NCI-H2081 (cell line): ENCODE measurements around the gene ANGEL2.
A peak's percentile ranks its signal among the peaks of the same experiment; 100 is the strongest.
"Not testable (repeated sequence)": the region's sequence is repeated elsewhere in the genome, so short reads cannot be mapped to it uniquely, and the experiment has no call there.

ENCODE experiments used
- DNase-seq, 2 experiments: peaks; one replicate each; lab custom pipeline; 2025; lab: John Stamatoyannopoulos, UW

Gene ANGEL2

GRCh38 chr1:213019450-213019849, 3.8 kb upstream of the ANGEL2 start:
- DNase-seq: no peak

GRCh38 chr1:213017447-213018273, 2.0 kb upstream of the ANGEL2 start:
- no peak for DNase-seq

DNA sequence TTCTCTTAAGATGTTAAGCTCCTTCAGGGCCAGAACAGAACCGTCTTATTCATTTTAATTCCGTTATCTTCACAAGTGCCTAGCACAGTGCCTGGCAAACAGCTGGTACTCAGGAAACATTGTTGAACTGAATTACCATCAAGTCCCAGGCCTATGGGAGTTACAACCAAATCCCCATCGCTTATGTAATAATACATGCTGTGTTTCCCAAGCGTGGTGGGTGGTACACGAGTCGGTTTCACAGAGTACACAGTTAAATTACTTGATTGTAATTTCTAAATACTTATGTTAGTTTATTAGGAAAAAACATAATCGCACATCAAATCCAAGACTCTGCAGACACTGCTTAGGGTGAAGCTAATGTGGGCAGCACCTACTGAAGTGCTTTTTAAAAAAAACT, 1.0 kb downstream of the ANGEL2 start:
- peak in 1 of 2 experiments; percentile 27 for DNase-seq

DNA sequence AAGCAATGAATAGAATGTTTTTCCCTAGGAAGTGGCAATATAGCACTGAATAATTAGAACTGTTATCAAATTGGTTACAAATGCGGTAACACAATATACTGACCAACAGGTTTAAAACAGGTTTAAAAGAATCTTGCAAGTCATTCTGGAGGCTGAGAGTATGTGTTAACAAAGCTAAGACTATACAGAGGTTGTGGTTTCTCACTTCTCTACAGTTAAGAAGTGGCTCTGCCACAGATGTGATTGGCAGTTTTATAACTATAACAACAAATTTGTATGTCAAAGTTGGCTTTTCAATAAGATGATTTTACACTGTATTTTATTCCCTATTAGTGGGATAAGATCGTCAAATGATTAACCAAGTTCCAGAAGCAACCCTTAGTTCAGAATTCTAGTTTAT, 7.1 kb downstream of the ANGEL2 start:
- DNase-seq: no peak

GRCh38 chr1:213003256-213003655, 12.4 kb downstream of the ANGEL2 start:
- no peak for DNase-seq

- DNase-seq: no peak
These were observed 20.7 kb downstream of the ANGEL2 start for GRCh38 chr1:212994926-212995325.

DNA sequence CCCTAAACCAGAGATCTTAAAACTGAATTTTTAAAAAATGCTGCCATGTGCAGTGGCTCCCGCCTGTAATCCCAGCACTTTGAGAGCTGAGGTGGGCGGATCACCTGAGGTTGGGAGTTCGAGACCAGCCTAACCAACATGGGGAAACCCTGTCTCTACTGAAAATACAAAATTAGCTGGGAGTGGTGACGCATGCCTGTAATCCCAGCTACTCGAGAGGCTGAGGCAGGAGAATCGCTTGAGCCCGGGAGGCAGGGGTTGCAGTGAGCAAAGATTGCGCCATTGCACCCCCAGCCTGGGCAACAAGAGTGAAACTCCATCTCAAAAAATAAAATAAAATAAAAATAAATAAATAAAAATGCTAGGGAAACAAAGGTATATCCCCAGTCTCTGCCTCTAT, 21.7 kb downstream of the ANGEL2 start:
- not testable (repeated sequence) for DNase-seq

DNA sequence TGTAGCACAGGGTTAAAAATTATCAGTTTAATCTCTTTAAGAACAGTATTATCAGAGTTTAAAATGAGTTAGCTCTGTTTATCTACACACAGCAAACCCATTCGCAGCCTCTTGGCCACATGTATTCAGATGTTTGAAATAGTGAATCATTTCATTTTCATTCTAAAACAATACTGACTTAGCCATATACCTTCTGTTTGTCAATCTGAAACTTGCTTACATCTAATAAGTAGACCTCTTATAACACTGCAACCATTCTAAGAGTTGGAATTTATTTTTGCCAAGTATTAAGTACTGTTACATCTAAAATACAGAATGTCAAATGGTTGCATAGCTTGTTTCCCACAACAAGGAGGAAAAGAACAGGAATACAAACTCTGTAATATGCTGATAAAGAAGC, 25.4 kb downstream of the ANGEL2 start:
- DNase-seq: no peak

DNA sequence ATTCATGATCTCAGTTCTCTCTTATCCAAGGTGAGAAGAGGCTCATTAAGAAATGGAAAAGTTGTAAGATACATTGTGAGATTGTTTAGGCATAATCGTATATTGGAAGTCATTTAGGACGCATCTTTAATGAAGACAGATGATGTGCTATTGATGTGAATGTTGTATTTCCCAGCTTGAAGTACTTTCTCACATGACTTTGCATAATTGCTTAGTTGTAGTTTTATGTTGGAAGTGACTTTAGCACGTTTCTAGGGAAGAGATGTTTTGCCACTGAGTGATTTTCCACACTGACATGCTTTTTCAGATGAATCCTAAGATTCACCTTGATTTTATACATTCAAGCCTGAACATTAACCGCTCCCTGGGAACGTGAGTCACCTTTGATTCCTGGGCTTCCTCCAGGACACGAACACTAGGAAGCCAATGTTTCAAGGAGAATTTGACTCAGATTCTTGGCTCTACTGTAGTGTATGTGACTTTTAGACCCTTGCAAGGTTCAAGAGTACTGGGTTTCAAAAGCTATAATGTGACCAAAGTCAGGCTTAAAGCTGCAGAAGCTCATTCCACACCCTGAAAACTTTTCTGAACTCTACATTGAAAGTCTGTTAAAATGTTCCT, 27.9 kb downstream of the ANGEL2 start:
- no peak for DNase-seq

- no peak for DNase-seq
These were observed 29.1 kb downstream of the ANGEL2 start for GRCh38 chr1:212986551-212986950.

DNA sequence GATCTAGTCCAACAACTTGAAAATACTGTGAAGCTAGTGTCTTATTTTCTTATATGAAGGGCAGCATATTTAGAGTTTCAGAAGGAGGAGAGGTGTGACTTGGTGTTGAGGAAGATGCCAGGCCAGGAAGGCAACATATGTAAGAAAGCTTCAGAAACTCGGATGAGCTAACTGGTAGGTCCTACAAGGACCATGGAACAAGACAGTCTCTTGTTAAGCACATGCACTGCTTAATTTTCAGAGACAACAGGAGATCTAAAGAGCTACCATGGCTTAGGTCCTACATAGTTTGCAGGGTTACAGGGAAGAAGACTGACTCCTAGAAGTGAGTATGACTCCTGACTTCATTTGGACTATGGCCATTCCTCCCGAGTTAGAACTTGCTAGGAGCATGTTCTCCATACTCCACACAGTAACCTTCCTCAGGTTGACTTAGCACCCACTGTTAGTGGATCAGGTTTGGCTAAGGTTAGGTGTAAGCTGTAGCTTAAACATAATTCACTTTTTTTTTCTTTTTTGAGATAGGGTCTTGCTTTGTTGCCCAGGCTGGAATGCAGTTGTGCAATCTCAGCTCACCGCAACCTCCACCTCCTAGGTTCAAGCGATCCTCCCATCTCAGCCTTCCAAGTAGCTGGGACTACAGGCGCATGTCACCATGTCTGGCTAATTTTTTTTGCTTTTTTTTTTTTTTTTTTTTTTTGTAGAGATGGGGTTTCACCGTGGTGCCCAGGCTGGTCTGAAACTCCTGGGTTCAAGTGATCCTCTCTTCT, 31.0 kb downstream of the ANGEL2 start:
- DNase-seq: no peak

GRCh38 chr1:212983482-212983881, 32.2 kb downstream of the ANGEL2 start:
- no peak for DNase-seq

DNA sequence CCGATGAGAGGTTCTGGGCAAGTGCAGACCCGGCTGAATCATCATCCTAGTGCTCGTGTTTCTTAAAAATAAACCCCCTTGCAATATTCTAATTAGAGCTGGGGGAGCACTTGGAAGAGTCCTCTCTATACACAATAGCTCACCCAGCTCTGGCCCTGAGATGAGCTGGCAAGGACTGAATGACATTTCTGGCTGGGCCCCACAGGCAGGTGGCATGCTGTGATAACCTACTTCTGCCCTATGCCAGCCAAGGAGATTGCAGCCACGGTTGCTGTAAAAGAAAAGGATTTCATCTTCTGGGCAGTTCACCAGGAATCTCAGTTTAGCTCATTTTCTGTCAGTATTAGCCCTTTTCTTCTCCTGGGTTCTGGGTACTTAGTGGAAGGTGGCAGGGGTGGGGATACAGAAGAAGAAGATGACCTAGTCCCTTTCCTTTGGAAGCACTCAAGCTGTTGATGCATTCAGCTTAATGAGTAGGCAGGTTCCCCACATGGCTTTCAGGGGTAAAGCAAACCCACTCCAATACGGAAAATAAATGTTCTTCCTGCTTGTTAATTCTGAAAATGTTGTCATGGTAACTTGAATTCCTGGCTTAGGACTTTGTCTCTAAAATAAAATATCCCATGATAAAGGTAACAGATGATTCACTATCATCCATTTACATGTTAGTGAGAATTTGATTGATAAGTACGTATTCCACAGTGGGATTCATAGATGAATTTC, 33.1 kb downstream of the ANGEL2 start:
- DNase-seq: peak in 1 of 2 experiments; percentile 43

DNA sequence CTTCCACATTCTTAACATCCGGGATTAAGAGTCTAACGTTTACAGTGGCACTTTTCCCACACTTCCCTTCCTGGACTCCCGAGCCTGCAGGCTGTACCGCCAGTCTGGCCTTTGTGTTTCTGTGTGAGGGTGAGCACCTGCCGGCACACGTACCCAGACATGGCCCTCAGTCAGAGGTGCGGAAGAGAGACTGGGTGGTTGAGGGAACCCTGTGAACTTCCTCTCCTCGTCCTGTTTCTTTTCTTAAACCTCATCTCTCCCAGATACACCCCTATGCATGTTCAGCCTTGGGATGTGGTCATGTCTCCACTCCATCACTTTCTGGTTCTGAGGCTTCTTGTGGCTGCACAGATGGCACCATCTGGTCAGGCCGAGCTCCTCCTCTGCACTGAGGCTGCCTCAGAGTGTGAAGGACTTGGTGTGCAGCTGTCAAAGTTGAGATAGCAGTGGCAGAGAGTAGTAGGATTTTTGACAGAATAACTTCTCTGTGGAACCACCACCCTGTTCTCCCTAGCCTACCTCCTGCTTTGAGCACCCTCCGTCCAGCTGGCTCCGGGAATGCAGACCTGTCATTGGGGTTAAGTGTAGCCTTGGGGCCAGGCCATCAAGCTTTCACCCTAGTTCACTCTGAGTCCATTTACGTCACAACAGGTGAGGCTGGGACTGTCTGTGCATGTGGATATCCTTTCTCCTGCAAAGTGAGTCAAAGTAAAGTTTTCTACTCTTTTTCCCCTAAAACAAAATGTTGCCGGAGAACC, 33.9 kb downstream of the ANGEL2 start:
- DNase-seq: peak in 1 of 2 experiments; percentile 44

- peak; percentile 15 to 47 for DNase-seq
These were observed 34.6 kb downstream of the ANGEL2 start for GRCh38 chr1:212981025-212981495.

DNA sequence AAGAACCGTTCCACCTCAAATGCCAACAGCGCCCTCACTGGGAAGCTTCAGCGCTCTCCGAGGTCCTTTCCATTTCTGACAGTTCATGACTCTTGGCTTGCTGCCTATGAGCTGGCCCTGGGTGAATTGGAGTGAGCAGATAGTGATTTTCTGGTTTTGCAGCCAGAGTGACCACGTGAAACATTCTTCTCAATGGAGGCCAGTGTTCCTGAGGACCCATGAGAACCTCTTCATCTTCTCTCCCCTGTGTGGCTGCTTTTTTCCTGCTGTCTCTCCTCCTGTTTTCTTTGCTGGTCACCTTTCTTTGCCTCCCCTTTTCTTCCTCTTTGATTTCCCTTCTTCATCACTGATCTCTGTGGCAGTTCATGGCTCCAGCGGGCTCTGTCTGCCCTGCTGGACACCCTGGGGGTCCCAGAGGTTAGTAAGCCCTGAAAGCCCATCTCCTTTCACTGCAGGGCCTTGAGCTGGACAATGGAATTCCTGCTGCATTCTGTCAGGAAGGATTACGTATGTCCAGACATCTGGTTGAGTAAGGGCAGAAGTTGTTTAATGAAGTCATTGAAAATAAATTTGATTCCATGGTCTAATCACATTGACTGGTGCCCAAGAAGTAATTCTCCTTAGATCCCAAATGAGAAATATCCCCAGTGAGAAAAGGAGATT, 35.4 kb downstream of the ANGEL2 start:
- no peak for DNase-seq

- DNase-seq: no peak
These were observed 36.1 kb downstream of the ANGEL2 start for GRCh38 chr1:212979340-212980122.

- DNase-seq: no peak
These were observed 37.7 kb downstream of the ANGEL2 start for GRCh38 chr1:212977781-212978645.

GRCh38 chr1:212976586-212976985, 39.1 kb downstream of the ANGEL2 start:
- DNase-seq: no peak
